Endothelial cell of hepatic sinusoid (primary cell): ENCODE measurements around the gene RANGAP1.
"Not testable (repeated sequence)": the region's sequence is repeated elsewhere in the genome, so short reads cannot be mapped to it uniquely, and the experiment has no call there.

Experiments
- in situ Hi-C: cut with HindIII; loops from 2 replicates; pipeline ENCODE4 v1.10.0; 2017; ENCODE audit warnings: low sequenced_read_pairs

The RANGAP1 gene

GRCh38 chr22:41261541-41262249 is 24.3 kb downstream of the RANGAP1 start:
- in situ Hi-C loops, result no loop called here

GRCh38 chr22:41260871-41261270 is 25.1 kb downstream of the RANGAP1 start:
- in situ Hi-C loops, result no loop called here

- in situ Hi-C loops, result not testable (repeated sequence)
These were observed 26.2 kb downstream of the RANGAP1 start for GRCh38 chr22:41259756-41260155.

GRCh38 chr22:41257696-41258095 is 28.3 kb downstream of the RANGAP1 start:
- in situ Hi-C loops, result no loop called here

- in situ Hi-C loops, result no loop called here
These were observed 29.4 kb downstream of the RANGAP1 start for GRCh38 chr22:41256254-41257253.

GRCh38 chr22:41254230-41254629 is 31.8 kb downstream of the RANGAP1 start:
- in situ Hi-C loops, result no loop called here

GRCh38 chr22:41252365-41252764 is 33.6 kb downstream of the RANGAP1 start:
- in situ Hi-C loops, result no loop called here

- in situ Hi-C loops, result no loop called here
These were observed 35.9 kb downstream of the RANGAP1 start for GRCh38 chr22:41250127-41250526.

GRCh38 chr22:41249442-41249841 is 36.5 kb downstream of the RANGAP1 start:
- in situ Hi-C loops, result no loop called here

GRCh38 chr22:41248758-41249157 is 37.2 kb downstream of the RANGAP1 start:
- in situ Hi-C loops, result no loop called here

- in situ Hi-C loops, result no loop called here
These were observed 37.7 kb downstream of the RANGAP1 start for GRCh38 chr22:41248314-41248713.

GRCh38 chr22:41247703-41248102 is 38.3 kb downstream of the RANGAP1 start:
- in situ Hi-C loops, result no loop called here

- in situ Hi-C loops, result no loop called here
These were observed 40.0 kb downstream of the RANGAP1 start for GRCh38 chr22:41245917-41246499.

GRCh38 chr22:41243361-41243760 is 42.6 kb downstream of the RANGAP1 start:
- in situ Hi-C loops, result no loop called here

- in situ Hi-C loops, result no loop called here
These were observed 43.4 kb downstream of the RANGAP1 start for GRCh38 chr22:41242396-41243117.

- in situ Hi-C loops, result no loop called here
These were observed 44.8 kb downstream of the RANGAP1 start for GRCh38 chr22:41241133-41241676.

- in situ Hi-C loops, result no loop called here
These were observed 45.4 kb downstream of the RANGAP1 start, which contains the start of gene CHADL for GRCh38 chr22:41240377-41241132. CHADL (minus strand) TSS chr22:41240931; CDS start chr22:41240881, 50 bp downstream.

GRCh38 chr22:41239443-41240128 is 46.4 kb downstream of the RANGAP1 start:
- in situ Hi-C loops, result no loop called here
